GM19035 (cell line): Measurements from ENCODE around the gene TMOD2.
"Not testable (repeated sequence)": the region's sequence is repeated elsewhere in the genome, so short reads cannot be mapped to it uniquely, and the experiment has no call there.

Source experiments
- ATAC-seq: cut with Tn5 transposase; IDR thresholded peaks from one replicate; pipeline ENCODE4 v1.9.1; 2021; ENCODE audit not compliant: unreplicated experiment

TMOD2 gene

DNA sequence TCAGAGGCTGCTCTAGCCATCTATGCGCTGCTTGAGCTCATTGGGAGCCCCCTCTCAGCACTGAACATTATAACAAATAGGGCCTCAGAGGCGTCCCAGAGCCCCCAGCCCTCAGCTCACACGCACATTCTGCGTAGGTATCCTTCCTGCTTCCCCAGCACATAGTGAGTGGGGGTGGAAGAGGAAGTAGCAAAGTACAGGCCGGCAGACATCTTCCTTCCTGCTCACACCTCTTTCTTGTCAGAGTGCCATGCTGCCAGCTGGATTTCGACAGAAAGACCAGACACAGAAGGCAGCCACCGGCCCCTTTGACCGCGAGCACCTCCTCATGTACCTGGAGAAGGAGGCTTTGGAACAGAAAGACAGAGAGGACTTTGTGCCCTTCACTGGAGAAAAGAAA lies 16.6 kb downstream of the TMOD2 start:
- ATAC-seq: no peak

GRCh38 chr15:51770902-51771301 lies 19.5 kb downstream of the TMOD2 start:
- ATAC-seq: no peak

GRCh38 chr15:51771773-51772172 lies 20.4 kb downstream of the TMOD2 start:
- no peak for ATAC-seq

DNA sequence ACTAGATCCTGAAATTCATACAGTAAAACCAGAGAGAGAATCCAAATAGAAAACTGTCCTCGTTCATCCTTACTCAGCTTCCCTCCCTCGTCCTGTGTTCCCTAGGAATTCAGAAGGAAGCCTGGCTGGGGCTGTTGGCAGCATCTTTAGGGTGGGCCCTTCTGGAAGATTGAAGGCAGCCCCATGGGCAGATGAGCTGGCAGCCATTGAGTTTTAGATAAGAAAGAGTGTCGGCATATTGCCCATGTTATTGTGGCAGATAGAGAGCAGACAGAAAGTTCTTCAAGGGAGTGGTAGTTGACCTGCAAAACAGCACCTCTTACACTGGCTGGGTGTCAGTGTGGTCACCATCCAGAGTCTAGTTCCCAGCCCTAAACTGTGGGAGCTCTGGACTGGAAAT lies 23.5 kb downstream of the TMOD2 start:
- ATAC-seq: no peak

- ATAC-seq: peak; percentile 67
These were observed 24.8 kb downstream of the TMOD2 start for GRCh38 chr15:51775967-51776816.

DNA sequence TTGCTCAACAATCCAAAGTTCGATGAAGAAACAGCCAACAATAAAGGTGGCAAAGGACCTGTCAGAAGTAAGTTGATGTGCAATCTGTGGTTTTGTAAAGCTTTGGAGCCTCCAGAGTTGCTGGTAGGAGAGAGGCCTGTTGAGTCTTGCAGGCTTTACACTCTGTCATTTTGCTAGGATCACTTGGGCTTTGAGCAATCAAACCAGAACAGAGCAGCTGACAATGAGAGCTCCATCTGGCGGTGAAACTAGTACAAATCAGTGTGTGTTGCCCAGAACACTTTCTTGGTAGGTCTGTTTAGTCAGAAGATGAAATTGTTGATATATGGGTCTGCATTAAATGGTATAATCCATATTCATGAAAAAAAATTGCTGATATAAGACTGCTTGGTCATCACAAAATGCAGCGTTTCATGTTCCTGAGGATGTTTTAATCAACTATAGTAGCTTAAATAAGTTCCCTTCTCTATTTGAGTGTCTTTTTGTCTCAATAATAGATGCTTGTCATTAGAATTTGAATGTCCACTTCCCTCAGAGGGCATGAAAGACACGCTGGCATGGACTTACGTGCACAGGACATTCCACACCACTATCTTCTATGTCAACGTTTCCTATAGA lies 25.7 kb downstream of the TMOD2 start:
- no peak for ATAC-seq

DNA sequence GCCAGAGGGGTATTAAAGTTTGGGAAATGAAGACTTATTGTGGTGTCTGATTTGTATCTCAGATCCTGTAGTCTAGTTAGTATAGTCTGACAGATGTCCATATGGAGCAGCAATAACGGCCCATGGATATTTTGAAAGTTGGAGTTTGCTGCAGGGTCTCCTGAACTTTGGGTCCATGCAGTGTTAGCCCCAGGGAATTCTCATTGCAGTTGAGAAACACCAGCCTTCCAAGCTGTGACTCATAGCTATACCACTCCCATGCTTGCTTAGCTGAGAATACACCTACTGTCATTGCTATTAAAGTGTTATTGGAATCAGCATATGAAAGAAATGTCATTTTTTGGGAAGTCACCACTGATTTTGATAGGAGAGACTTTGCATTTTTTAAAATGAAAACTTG lies 29.2 kb downstream of the TMOD2 start:
- ATAC-seq: no peak

- no peak for ATAC-seq
These were observed 30.1 kb downstream of the TMOD2 start for GRCh38 chr15:51781506-51781905.

DNA sequence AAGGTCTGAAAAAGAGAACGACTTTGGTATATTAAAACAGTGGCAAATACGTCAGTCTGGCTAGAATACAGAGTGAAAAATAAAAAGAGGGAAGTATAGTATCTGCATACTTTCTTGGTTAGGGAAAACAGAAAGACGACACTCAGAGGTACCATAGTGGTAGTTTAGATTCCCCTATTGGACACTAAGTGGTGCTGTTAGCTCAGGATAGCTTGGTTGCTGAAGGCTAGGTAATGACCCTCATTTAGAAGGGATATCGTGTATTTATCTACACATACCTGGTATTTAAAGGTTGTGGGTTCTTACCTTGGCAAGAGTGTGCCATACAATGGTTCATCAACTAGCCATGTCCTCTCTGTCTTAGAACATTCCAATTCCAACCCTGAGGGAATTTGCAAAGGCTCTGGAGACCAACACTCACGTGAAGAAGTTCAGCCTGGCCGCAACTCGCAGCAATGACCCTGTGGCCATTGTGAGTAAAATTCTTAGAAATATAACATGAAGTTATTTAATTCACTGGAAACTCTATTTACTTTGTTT lies 31.0 kb downstream of the TMOD2 start:
- no peak for ATAC-seq

GRCh38 chr15:51783967-51784366 lies 32.6 kb downstream of the TMOD2 start:
- no peak for ATAC-seq

- not testable (repeated sequence) for ATAC-seq
These were observed 35.7 kb downstream of the TMOD2 start for GRCh38 chr15:51787130-51787529.

GRCh38 chr15:51792474-51792873 lies 41.1 kb downstream of the TMOD2 start:
- not testable (repeated sequence) for ATAC-seq

GRCh38 chr15:51793521-51794305 lies 42.3 kb downstream of the TMOD2 start:
- ATAC-seq: no peak

GRCh38 chr15:51796847-51797401 lies 45.5 kb downstream of the TMOD2 start:
- ATAC-seq: no peak

GRCh38 chr15:51798281-51798680 lies 46.9 kb downstream of the TMOD2 start:
- ATAC-seq: no peak

GRCh38 chr15:51799282-51800252 lies 48.2 kb downstream of the TMOD2 start:
- ATAC-seq: no peak

GRCh38 chr15:51801391-51801835 lies 50.0 kb downstream of the TMOD2 start:
- no peak for ATAC-seq

GRCh38 chr15:51802593-51802992 lies 51.2 kb downstream of the TMOD2 start:
- ATAC-seq: no peak

- no peak for ATAC-seq
These were observed 52.6 kb downstream of the TMOD2 start for GRCh38 chr15:51803965-51804364.

- ATAC-seq: no peak
These were observed 54.7 kb downstream of the TMOD2 start for GRCh38 chr15:51806123-51806522.
